ENCODE data around the gene CRISP1. TPM values are rescaled to one million over a fixed set of nuclear protein-coding genes. Genes with fewer than 3 reads are reported as not detected.

CRISP1 gene
- total and polyA plus RNA-seq, 9 of the 15 experiments (the other 6 are each of a cell fraction or from before 2014, with no cell fraction given) = not detected

GRCh38 chr6:49826743-49827406 is 39.5 kb downstream of the CRISP1 start (continued):
- TF ChIP-seq HOMEZ (CRISPR knock-in tag; IDR thresholded peaks at IDR 0.05) (no peak), ELK1 (CRISPR knock-in tag; IDR thresholded peaks at IDR 0.05) (no peak), ZNF609 (CRISPR knock-in tag; IDR thresholded peaks at IDR 0.05; ENCODE audit: borderline replicate concordance) (no peak), KDM4B (IDR thresholded peaks at IDR 0.05; ENCODE audit: borderline replicate concordance in 2 of 2, low read depth in 1 of 2) (no peak), TAF15 (IDR thresholded peaks at IDR 0.05; ENCODE audit: low read depth, low read length) (no peak), ZNF75A (CRISPR knock-in tag; IDR thresholded peaks at IDR 0.05) (no peak), KLF16 (IDR thresholded peaks at IDR 0.05) (no peak), MYC (IDR thresholded peaks at IDR 0.05; ENCODE audit: low read depth, low read length) (peak; percentile 16; the same call in 1 of the 2 replicates), MYC (CRISPR knock-in tag; IDR thresholded peaks at IDR 0.05; ENCODE audit: borderline replicate concordance, low read depth) (no peak), ARID1B (IDR thresholded peaks at IDR 0.05) (no peak), ZNF212 (CRISPR knock-in tag; IDR thresholded peaks at IDR 0.05) (no peak), CBX2 (IDR thresholded peaks at IDR 0.05; ENCODE audit: insufficient read depth, low read length, poor library complexity, severe bottlenecking) (no peak), EP300 (IDR thresholded peaks at IDR 0.05; ENCODE audit: low read length) (no peak), ZNF830 (CRISPR knock-in tag; IDR thresholded peaks at IDR 0.05) (no peak), CCAR2 (IDR thresholded peaks at IDR 0.05; ENCODE audit: low read depth, low read length) (no peak), ZNF511 (CRISPR knock-in tag; IDR thresholded peaks at IDR 0.05) (no peak), NR1H2 (CRISPR knock-in tag; IDR thresholded peaks at IDR 0.05) (no peak), SREBF1 (IDR thresholded peaks at IDR 0.05; ENCODE audit: borderline replicate concordance, low read depth, low read length) (no peak), LCOR (CRISPR knock-in tag; IDR thresholded peaks at IDR 0.05) (no peak), YY1 (IDR thresholded peaks at IDR 0.05; ENCODE audit: borderline replicate concordance in 1 of 3, control insufficient read depth in 1 of 3, extremely low read depth in 1 of 3, insufficient read depth in 3 of 3, insufficient read length in 1 of 3, insufficient replicate concordance in 2 of 3, low read depth in 1 of 3, low read length in 2 of 3) (no peak)

All from K562 (cell line).